ENCODE measurements around the gene USE1. TPM values are rescaled to one million over a fixed set of nuclear protein-coding genes. Genes with fewer than 3 reads are reported as not detected.

USE1 gene
- total RNA-seq, 1 experiment from 2014 or later: 16.1 TPM

GRCh38 chr19:17205237-17206140 is 9.7 kb upstream of the USE1 start:
- DNase-seq (ENCODE audit: low spot score): no peak

GRCh38 chr19:17206736-17207581 is 8.2 kb upstream of the USE1 start:
- no peak for DNase-seq (ENCODE audit: low spot score)

GRCh38 chr19:17209126-17210036 is 5.8 kb upstream of the USE1 start:
- DNase-seq (ENCODE audit: low spot score): peak; percentile 76

GRCh38 chr19:17210296-17210695 is 4.9 kb upstream of the USE1 start:
- no peak for DNase-seq (ENCODE audit: low spot score)

GRCh38 chr19:17211547-17212446 is 3.4 kb upstream of the USE1 start:
- DNase-seq (ENCODE audit: low spot score): no peak

GRCh38 chr19:17213334-17213733 is 1.8 kb upstream of the USE1 start:
- no peak for DNase-seq (ENCODE audit: low spot score)

- no peak for DNase-seq (ENCODE audit: low spot score)
Measured at GRCh38 chr19:17214508-17215126, 540 bp upstream of the USE1 start.

- no peak for DNase-seq (ENCODE audit: low spot score)
Measured at GRCh38 chr19:17216058-17216670, 1.0 kb downstream of the USE1 start.

GRCh38 chr19:17219286-17219685 is 4.1 kb downstream of the USE1 start:
- no peak for DNase-seq (ENCODE audit: low spot score)

GRCh38 chr19:17220207-17220758 is 5.1 kb downstream of the USE1 start:
- DNase-seq (ENCODE audit: low spot score): peak; percentile 76

- no peak for DNase-seq (ENCODE audit: low spot score)
Measured at GRCh38 chr19:17225053-17225452, 9.9 kb downstream of the USE1 start.

GRCh38 chr19:17226002-17226933 is 11.1 kb downstream of the USE1 start, which contains the start of gene OCEL1:
Gene OCEL1, plus strand, starts transcription at chr19:17226226. Its CDS starts 22 bp downstream, at chr19:17226248.
- peak; percentile 96 for DNase-seq (ENCODE audit: low spot score)

- DNase-seq (ENCODE audit: low spot score): no peak
Measured at GRCh38 chr19:17227798-17228367, 12.7 kb downstream of the USE1 start.

GRCh38 chr19:17229890-17230289 is 14.7 kb downstream of the USE1 start:
- no peak for DNase-seq (ENCODE audit: low spot score)

GRCh38 chr19:17232258-17232657 is 17.1 kb downstream of the USE1 start:
- DNase-seq (ENCODE audit: low spot score): no peak

- no peak for DNase-seq (ENCODE audit: low spot score)
Measured at GRCh38 chr19:17234911-17235299, 19.7 kb downstream of the USE1 start.

- no peak for DNase-seq (ENCODE audit: low spot score)
Measured at GRCh38 chr19:17235300-17235970, 20.3 kb downstream of the USE1 start.
